Measurements from ENCODE around the gene GGCT.
A peak's percentile ranks its signal among the peaks of the same experiment; 100 is the strongest.
"Not testable (repeated sequence)": the region's sequence is repeated elsewhere in the genome, so short reads cannot be mapped to it uniquely, and the experiment has no call there.

The GGCT gene

DNA sequence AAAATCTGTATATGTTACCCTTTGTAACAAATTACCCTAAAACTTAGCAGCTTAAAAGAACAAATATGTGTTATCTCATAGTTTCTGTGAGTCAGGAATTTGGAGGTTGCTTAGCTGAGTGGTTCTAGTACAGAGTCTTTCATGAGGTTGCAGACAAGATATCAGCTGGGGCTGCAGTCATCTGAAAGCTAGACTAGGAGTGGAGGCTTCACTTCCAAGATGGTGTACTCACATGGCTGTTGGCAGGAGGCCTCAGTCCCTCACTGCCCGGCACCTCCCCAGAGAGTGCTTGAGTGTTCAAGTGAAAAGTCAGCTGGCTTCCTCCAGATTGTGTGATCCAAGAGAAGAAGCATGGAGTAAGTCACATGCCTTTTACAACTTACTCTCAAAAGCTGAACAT, 16.9 kb upstream of the GGCT start:
- no peak overlapping the region for H3K9ac ChIP-seq (ENCODE audit: low read depth in 1 of 2, low read length in 2 of 2)
- H3K27ac ChIP-seq (ENCODE audit: low read depth, low read length), result no peak overlapping the region
- peaks cover 45 to 47% of the 10 kb centered on the region in 2 donors for H3K4me1 ChIP-seq (ENCODE audit: control insufficient read depth in 1 of 2, insufficient read depth in 2 of 2, low read length in 2 of 2)
- H3K27me3 ChIP-seq (ENCODE audit: control insufficient read depth in 1 of 2, insufficient read depth in 2 of 2, low read length in 2 of 2), result no peaks in the 10 kb centered on the region
- H3K4me3 ChIP-seq (ENCODE audit: low read depth in 1 of 2, low read length in 2 of 2), result no peak overlapping the region
- no peaks in the 10 kb centered on the region for H3K36me3 ChIP-seq (ENCODE audit: control insufficient read depth in 1 of 2, insufficient read depth in 2 of 2, low read length in 2 of 2)
- H3K9me3 ChIP-seq (ENCODE audit: control insufficient read depth in 1 of 2, low read length in 2 of 2), result no peaks in the 10 kb centered on the region

- Histone ChIP-seq H3K4me1 (ENCODE audit: control insufficient read depth in 1 of 2, insufficient read depth in 2 of 2, low read length in 2 of 2) (peaks cover 35 to 45% of the 10 kb centered on the region in 2 donors), H3K27ac (ENCODE audit: low read depth, low read length) (no peak overlapping the region), H3K36me3 (ENCODE audit: control insufficient read depth in 1 of 2, insufficient read depth in 2 of 2, low read length in 2 of 2) (no peaks in the 10 kb centered on the region), H3K9ac (ENCODE audit: low read depth in 1 of 2, low read length in 2 of 2) (no peak overlapping the region), H3K9me3 (ENCODE audit: control insufficient read depth in 1 of 2, low read length in 2 of 2) (no peaks in the 10 kb centered on the region), H3K27me3 (ENCODE audit: control insufficient read depth in 1 of 2, insufficient read depth in 2 of 2, low read length in 2 of 2) (no peaks in the 10 kb centered on the region), H3K4me3 (ENCODE audit: low read depth in 1 of 2, low read length in 2 of 2) (no peak overlapping the region)
These were observed 14.5 kb upstream of the GGCT start for GRCh38 chr7:30519122-30519521.

DNA sequence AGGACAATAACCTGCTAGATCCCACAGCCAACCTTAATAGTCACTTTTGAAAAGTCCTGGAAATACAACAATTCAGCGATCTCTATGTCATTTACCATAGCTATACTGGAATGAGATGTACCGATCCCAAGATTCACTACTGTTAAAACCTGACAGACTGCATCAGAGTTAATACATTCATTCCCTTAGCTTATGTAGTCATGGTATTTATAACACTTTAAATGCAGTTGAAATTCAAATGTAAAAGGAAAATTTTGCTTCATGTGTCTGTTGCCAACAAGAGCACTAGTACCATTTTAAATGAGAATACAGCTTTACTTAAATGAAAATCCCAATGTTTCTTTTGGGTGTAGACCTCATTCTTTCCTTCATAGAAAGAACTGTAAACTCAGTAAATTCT, 11.1 kb upstream of the GGCT start:
- Histone ChIP-seq H3K4me1 (ENCODE audit: control insufficient read depth in 1 of 2, insufficient read depth in 2 of 2, low read length in 2 of 2) (peaks cover 9 to 30% of the 10 kb centered on the region in 2 donors), H3K27me3 (ENCODE audit: control insufficient read depth in 1 of 2, insufficient read depth in 2 of 2, low read length in 2 of 2) (no peaks in the 10 kb centered on the region), H3K9me3 (ENCODE audit: control insufficient read depth in 1 of 2, low read length in 2 of 2) (no peaks in the 10 kb centered on the region), H3K27ac (ENCODE audit: low read depth, low read length) (no peak overlapping the region), H3K4me3 (ENCODE audit: low read depth in 1 of 2, low read length in 2 of 2) (no peak overlapping the region), H3K9ac (ENCODE audit: low read depth in 1 of 2, low read length in 2 of 2) (no peak overlapping the region), H3K36me3 (ENCODE audit: control insufficient read depth in 1 of 2, insufficient read depth in 2 of 2, low read length in 2 of 2) (no peaks in the 10 kb centered on the region)

- peaks cover 10 to 33% of the 10 kb centered on the region in 2 donors for H3K4me1 ChIP-seq (ENCODE audit: control insufficient read depth in 1 of 2, insufficient read depth in 2 of 2, low read length in 2 of 2)
- H3K27me3 ChIP-seq (ENCODE audit: control insufficient read depth in 1 of 2, insufficient read depth in 2 of 2, low read length in 2 of 2), result no peaks in the 10 kb centered on the region
- no peaks in the 10 kb centered on the region for H3K9me3 ChIP-seq (ENCODE audit: control insufficient read depth in 1 of 2, low read length in 2 of 2)
- no peak overlapping the region for H3K9ac ChIP-seq (ENCODE audit: low read depth in 1 of 2, low read length in 2 of 2)
- H3K36me3 ChIP-seq (ENCODE audit: control insufficient read depth in 1 of 2, insufficient read depth in 2 of 2, low read length in 2 of 2), result no peaks in the 10 kb centered on the region
- no peak overlapping the region for H3K27ac ChIP-seq (ENCODE audit: low read depth, low read length)
- no peak overlapping the region for H3K4me3 ChIP-seq (ENCODE audit: low read depth in 1 of 2, low read length in 2 of 2)
These were observed 10.1 kb upstream of the GGCT start for GRCh38 chr7:30514776-30515175.

DNA sequence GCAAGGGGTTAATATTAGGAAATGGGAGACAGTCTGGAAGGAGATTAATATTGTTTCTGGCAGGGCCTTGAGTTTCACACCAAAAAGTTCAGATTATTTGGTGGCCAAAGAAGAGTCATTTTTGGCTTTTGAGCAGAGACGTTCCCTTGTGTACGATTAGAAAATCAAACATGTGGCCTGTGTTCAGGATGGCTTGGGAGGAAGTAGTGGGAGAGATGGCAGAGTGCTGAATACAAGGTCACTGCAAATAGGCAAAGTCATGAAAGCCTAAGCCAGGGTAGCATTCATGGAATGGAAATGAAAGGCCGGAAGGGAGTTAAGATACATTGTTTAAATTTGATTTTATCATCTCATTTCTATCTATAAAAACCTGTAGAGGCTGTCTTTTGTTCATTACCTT, 9.5 kb upstream of the GGCT start:
- Histone ChIP-seq H3K9ac (ENCODE audit: low read depth in 1 of 2, low read length in 2 of 2) (no peak overlapping the region), H3K27ac (ENCODE audit: low read depth, low read length) (no peak overlapping the region), H3K9me3 (ENCODE audit: control insufficient read depth in 1 of 2, low read length in 2 of 2) (no peaks in the 10 kb centered on the region), H3K4me1 (ENCODE audit: control insufficient read depth in 1 of 2, insufficient read depth in 2 of 2, low read length in 2 of 2) (peaks cover 10 to 30% of the 10 kb centered on the region in 2 donors), H3K36me3 (ENCODE audit: control insufficient read depth in 1 of 2, insufficient read depth in 2 of 2, low read length in 2 of 2) (no peaks in the 10 kb centered on the region), H3K27me3 (ENCODE audit: control insufficient read depth in 1 of 2, insufficient read depth in 2 of 2, low read length in 2 of 2) (no peaks in the 10 kb centered on the region), H3K4me3 (ENCODE audit: low read depth in 1 of 2, low read length in 2 of 2) (no peak overlapping the region)

DNA sequence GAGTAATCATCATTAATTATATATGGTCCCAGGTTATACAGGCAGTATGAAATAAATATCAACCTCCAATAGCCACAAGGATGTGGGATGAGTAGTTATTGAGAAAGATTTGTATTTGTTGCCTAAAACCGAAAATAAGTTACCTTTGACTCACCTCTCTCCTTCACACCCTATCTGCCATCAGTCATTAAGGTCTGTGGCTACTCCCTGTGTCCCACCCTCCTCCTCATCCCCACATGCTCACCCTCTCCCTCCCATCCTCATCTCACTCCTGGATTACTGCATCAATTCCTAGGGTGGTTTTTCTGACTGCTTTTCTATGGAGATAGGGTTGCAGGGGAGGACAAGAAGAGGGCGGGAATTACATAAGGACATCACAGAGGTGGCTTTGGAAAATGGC, 9.1 kb upstream of the GGCT start:
- H3K4me3 ChIP-seq (ENCODE audit: low read depth in 1 of 2, low read length in 2 of 2), result no peak overlapping the region
- H3K9me3 ChIP-seq (ENCODE audit: control insufficient read depth in 1 of 2, low read length in 2 of 2), result no peaks in the 10 kb centered on the region
- no peaks in the 10 kb centered on the region for H3K27me3 ChIP-seq (ENCODE audit: control insufficient read depth in 1 of 2, insufficient read depth in 2 of 2, low read length in 2 of 2)
- H3K9ac ChIP-seq (ENCODE audit: low read depth in 1 of 2, low read length in 2 of 2), result no peak overlapping the region
- H3K36me3 ChIP-seq (ENCODE audit: control insufficient read depth in 1 of 2, insufficient read depth in 2 of 2, low read length in 2 of 2), result no peaks in the 10 kb centered on the region
- H3K27ac ChIP-seq (ENCODE audit: low read depth, low read length), result no peak overlapping the region
- peaks cover 7 to 26% of the 10 kb centered on the region in 2 donors for H3K4me1 ChIP-seq (ENCODE audit: control insufficient read depth in 1 of 2, insufficient read depth in 2 of 2, low read length in 2 of 2)

DNA sequence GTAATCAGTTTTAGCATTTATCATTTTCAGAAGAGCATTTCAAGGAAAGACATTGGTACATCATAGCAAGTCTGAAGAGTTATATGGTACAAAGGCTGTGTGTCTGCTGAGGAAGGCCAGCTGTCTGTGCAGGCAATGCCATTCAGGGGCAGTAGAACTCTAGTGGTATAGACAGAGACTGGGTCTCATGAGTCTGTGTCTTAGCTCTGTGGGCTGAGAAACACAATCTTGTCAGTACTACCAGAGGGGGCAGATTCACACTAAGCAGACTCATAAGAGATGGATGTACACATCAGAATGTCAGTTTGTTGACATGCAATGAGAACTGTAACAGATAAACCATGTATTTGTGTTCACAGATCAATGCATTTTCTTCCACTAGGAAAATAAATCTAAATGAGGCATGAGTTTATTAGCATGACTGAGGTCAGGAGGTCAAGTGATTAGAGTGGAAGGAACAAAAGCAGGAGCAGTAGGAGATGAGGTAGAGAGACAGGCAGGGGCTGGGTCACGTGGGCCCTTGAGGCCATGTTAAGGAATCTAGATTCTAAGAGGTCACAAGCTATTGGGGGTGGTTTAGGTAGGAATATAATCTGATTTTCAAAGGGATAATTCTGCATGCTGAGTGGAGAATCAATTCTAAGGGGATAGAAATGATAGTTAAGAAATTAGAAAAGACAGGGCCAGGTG, 7.5 kb upstream of the GGCT start:
- no peaks in the 10 kb centered on the region for H3K9me3 ChIP-seq (ENCODE audit: control insufficient read depth in 1 of 2, low read length in 2 of 2)
- no peak overlapping the region for H3K9ac ChIP-seq (ENCODE audit: low read depth in 1 of 2, low read length in 2 of 2)
- no peak overlapping the region for H3K4me3 ChIP-seq (ENCODE audit: low read depth in 1 of 2, low read length in 2 of 2)
- H3K36me3 ChIP-seq (ENCODE audit: control insufficient read depth in 1 of 2, insufficient read depth in 2 of 2, low read length in 2 of 2), result no peaks in the 10 kb centered on the region
- H3K27me3 ChIP-seq (ENCODE audit: control insufficient read depth in 1 of 2, insufficient read depth in 2 of 2, low read length in 2 of 2), result no peaks in the 10 kb centered on the region
- H3K27ac ChIP-seq (ENCODE audit: low read depth, low read length), result no peak overlapping the region
- peaks cover 3 to 21% of the 10 kb centered on the region in 2 donors for H3K4me1 ChIP-seq (ENCODE audit: control insufficient read depth in 1 of 2, insufficient read depth in 2 of 2, low read length in 2 of 2)

DNA sequence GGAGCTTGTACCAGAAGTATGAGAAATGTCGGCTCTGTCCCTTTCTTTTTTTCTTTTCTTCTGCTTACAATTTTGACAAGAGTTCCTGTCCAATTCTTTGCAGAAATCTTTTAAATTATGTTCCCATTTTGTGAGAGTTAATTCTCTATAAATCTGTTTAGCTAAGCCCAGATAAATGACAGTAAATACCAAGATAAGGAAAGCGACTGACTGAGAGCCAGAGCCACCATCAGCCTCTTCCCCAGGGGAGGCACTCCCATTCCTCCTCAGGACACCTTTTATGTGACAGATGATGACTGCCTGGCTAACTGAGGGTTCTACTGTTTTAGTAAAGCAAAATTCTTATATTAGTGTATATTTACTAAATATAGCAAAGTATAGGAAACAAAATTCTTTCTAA, 6.9 kb upstream of the GGCT start:
- peaks cover 3 to 21% of the 10 kb centered on the region in 2 donors for H3K4me1 ChIP-seq (ENCODE audit: control insufficient read depth in 1 of 2, insufficient read depth in 2 of 2, low read length in 2 of 2)
- H3K27me3 ChIP-seq (ENCODE audit: control insufficient read depth in 1 of 2, insufficient read depth in 2 of 2, low read length in 2 of 2), result no peaks in the 10 kb centered on the region

DNA sequence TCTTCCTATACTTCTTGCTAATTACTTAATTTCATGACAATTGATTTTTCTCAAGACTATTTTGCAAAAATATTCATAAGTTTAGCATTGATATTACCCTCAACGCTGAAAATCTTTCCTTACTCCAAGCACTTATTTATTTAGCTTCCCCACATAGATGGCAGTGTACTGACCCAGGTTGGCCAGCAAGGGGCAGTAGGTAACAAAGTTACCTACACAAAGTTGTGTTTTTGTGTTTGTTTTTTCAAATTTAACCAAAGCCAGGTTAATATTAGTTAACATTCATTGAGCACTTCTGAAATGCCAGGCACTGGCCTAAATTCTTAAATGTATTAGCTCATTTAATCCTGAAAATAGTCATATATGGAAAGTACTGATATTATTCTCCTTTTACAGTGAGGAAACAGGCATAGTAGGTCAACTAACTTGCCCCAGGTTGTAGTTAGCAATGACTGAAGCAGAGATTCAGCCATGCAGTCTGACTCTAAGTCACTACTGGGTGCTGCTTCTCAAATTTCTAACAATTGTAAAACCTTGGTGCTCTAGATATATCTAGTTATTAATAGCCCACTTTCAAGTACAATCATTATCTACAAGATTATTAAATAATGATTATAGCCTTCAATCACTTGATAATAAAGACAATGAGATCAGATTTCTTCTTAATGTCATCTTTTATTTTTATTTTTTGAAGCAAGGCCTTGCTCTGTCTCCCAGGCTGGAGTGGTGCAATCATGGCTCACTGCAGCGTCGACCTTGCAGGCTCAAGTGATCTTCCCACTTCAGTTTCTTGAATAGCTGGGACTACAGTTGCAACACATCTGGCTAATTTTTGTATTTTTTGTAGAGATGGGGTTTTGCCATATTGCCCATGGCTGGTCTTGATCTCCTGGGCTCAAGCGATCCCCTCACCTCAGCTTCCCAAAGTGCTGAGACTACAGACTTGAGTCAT, 5.8 kb upstream of the GGCT start:
- Histone ChIP-seq H3K36me3 (ENCODE audit: control insufficient read depth in 1 of 2, insufficient read depth in 2 of 2, low read length in 2 of 2) (no peaks in the 10 kb centered on the region), H3K9ac (ENCODE audit: low read depth in 1 of 2, low read length in 2 of 2) (peak overlapping the region in 1 of 2 donors; percentile 38), H3K4me3 (ENCODE audit: low read depth in 1 of 2, low read length in 2 of 2) (no peak overlapping the region), H3K27ac (ENCODE audit: low read depth, low read length) (no peak overlapping the region), H3K27me3 (ENCODE audit: control insufficient read depth in 1 of 2, insufficient read depth in 2 of 2, low read length in 2 of 2) (no peaks in the 10 kb centered on the region), H3K4me1 (ENCODE audit: control insufficient read depth in 1 of 2, insufficient read depth in 2 of 2, low read length in 2 of 2) (peaks cover 5 to 24% of the 10 kb centered on the region in 2 donors), H3K9me3 (ENCODE audit: control insufficient read depth in 1 of 2, low read length in 2 of 2) (no peaks in the 10 kb centered on the region)

More for the DNA sequence above, 6.9 kb upstream of the GGCT start:
- Histone ChIP-seq H3K9ac (ENCODE audit: low read depth in 1 of 2, low read length in 2 of 2) (no peak overlapping the region), H3K9me3 (ENCODE audit: control insufficient read depth in 1 of 2, low read length in 2 of 2) (no peaks in the 10 kb centered on the region), H3K27ac (ENCODE audit: low read depth, low read length) (no peak overlapping the region), H3K36me3 (ENCODE audit: control insufficient read depth in 1 of 2, insufficient read depth in 2 of 2, low read length in 2 of 2) (no peaks in the 10 kb centered on the region), H3K4me3 (ENCODE audit: low read depth in 1 of 2, low read length in 2 of 2) (no peak overlapping the region)

GRCh38 chr7:30509171-30509857, 4.7 kb upstream of the GGCT start:
- not testable (repeated sequence) for H3K9me3 ChIP-seq (ENCODE audit: control insufficient read depth in 1 of 2, low read length in 2 of 2); H3K9ac ChIP-seq (ENCODE audit: low read depth in 1 of 2, low read length in 2 of 2); H3K4me3 ChIP-seq (ENCODE audit: low read depth in 1 of 2, low read length in 2 of 2); H3K27me3 ChIP-seq (ENCODE audit: control insufficient read depth in 1 of 2, insufficient read depth in 2 of 2, low read length in 2 of 2); H3K27ac ChIP-seq (ENCODE audit: low read depth, low read length); H3K36me3 ChIP-seq (ENCODE audit: control insufficient read depth in 1 of 2, insufficient read depth in 2 of 2, low read length in 2 of 2)
- peaks cover 7 to 26% of the 10 kb centered on the region in 2 donors for H3K4me1 ChIP-seq (ENCODE audit: control insufficient read depth in 1 of 2, insufficient read depth in 2 of 2, low read length in 2 of 2)

Data from duodenal mucosa (tissue), 2 donors.